Non-pigmented ciliary epithelial cell (primary cell): ENCODE results near the gene TNIP2.

ENCODE experiments used
- DNase-seq: peaks from one replicate; pipeline ENCODE4 v3.0.0-alpha.2; 2010; ENCODE audit warnings: low read depth

The TNIP2 gene

GRCh38 chr4:2755821-2756690 lies at the start of gene TNIP2:
Gene TNIP2 (minus strand): TSS chr4:2756336. CDS start chr4:2756289, 47 bp downstream.
- DNase-seq, result no peak

- no peak for DNase-seq
These were observed 48.9 kb upstream of the TNIP2 start for GRCh38 chr4:2804973-2805501.

- DNase-seq, result no peak
These were observed 48.4 kb upstream of the TNIP2 start for GRCh38 chr4:2804449-2804972.

- DNase-seq, result no peak
These were observed 47.7 kb upstream of the TNIP2 start for GRCh38 chr4:2803624-2804448.

- DNase-seq, result no peak
These were observed 46.7 kb upstream of the TNIP2 start for GRCh38 chr4:2802618-2803531.

- no peak for DNase-seq
These were observed 44.8 kb upstream of the TNIP2 start for GRCh38 chr4:2800691-2801596.

- DNase-seq, result no peak
These were observed 44.0 kb upstream of the TNIP2 start for GRCh38 chr4:2799971-2800690.

- DNase-seq, result no peak
These were observed 43.2 kb upstream of the TNIP2 start for GRCh38 chr4:2799224-2799911.

GRCh38 chr4:2798399-2799223 lies 42.5 kb upstream of the TNIP2 start:
- DNase-seq, result no peak

- DNase-seq, result no peak
These were observed 41.6 kb upstream of the TNIP2 start for GRCh38 chr4:2797545-2798305.

- no peak for DNase-seq
These were observed 40.9 kb upstream of the TNIP2 start for GRCh38 chr4:2796849-2797544.

- DNase-seq, result no peak
These were observed 40.0 kb upstream of the TNIP2 start for GRCh38 chr4:2795893-2796848.

- no peak for DNase-seq
These were observed 39.3 kb upstream of the TNIP2 start for GRCh38 chr4:2795300-2795892.

- peak; percentile 35 for DNase-seq
These were observed 38.6 kb upstream of the TNIP2 start for GRCh38 chr4:2794486-2795299.
